Loucy (cell line): ENCODE measurements around the gene NELL2.
"Not testable (repeated sequence)": the region's sequence is repeated elsewhere in the genome, so short reads cannot be mapped to it uniquely, and the experiment has no call there.

Experiments
- H2AFZ ChIP-seq: fragments of 200-600 bp; sonication (generic); 2 replicates; pipeline ENCODE4 v1.6.0; 2016; ENCODE audit warnings: antibody characterized with exemption, mild to moderate bottlenecking, low read length, moderate library complexity
- H3F3A ChIP-seq: fragments of 200-600 bp; 2 replicates; pipeline ENCODE4 v1.6.0; 2016; ENCODE audit warnings: antibody characterized with exemption, low read depth, mild to moderate bottlenecking
- H3K27me3 ChIP-seq: fragments of 200-600 bp; sonication (generic); 2 replicates; pipeline ENCODE4 v1.6.1; 2014; ENCODE audit warnings: low read length, mild to moderate bottlenecking; ENCODE audit not compliant: insufficient read depth, poor library complexity, severe bottlenecking
- H3K36me3 ChIP-seq: fragments of 200-600 bp; sonication (generic); 2 replicates; pipeline ENCODE4 v1.6.1; 2016; ENCODE audit warnings: low read length; ENCODE audit not compliant: insufficient read depth
- H3K4me1 ChIP-seq: fragments of 200-600 bp; sonication (generic); 2 replicates; pipeline ENCODE4 v1.5.1; 2014; ENCODE audit warnings: low read length, mild to moderate bottlenecking; ENCODE audit not compliant: insufficient read depth, poor library complexity, severe bottlenecking
- H3K4me2 ChIP-seq: fragments of 200-600 bp; sonication (generic); 2 replicates; pipeline ENCODE4 v1.6.0; 2014; ENCODE audit warnings: antibody characterized with exemption, low read length, low read depth, mild to moderate bottlenecking; ENCODE audit not compliant: poor library complexity, severe bottlenecking
- H3K4me3 ChIP-seq: fragments of 200-600 bp; sonication (generic); 2 replicates; pipeline ENCODE4 v1.5.1; 2014; ENCODE audit warnings: low read length, mild to moderate bottlenecking, mixed read lengths; ENCODE audit not compliant: poor library complexity, severe bottlenecking
- H3K79me2 ChIP-seq: fragments of 200-600 bp; sonication (generic); 2 replicates; pipeline ENCODE4 v1.6.1; 2014; ENCODE audit warnings: low read length; ENCODE audit not compliant: insufficient read depth
- H3K9ac ChIP-seq: fragments of 200-600 bp; sonication (generic); 2 replicates; pipeline ENCODE4 v1.6.0; 2014; ENCODE audit warnings: mild to moderate bottlenecking, low read depth, low read length, moderate library complexity; ENCODE audit not compliant: poor library complexity, severe bottlenecking
- H3K9me2 ChIP-seq: fragments of 200-600 bp; sonication (generic); replicated peaks from 2 replicates; pipeline ENCODE4 v1.6.1; 2016; ENCODE audit warnings: low read depth, low read length, mixed read lengths
- H3K9me3 ChIP-seq: fragments of 200-600 bp; sonication (generic); 2 replicates; pipeline ENCODE4 v1.6.1; 2014; ENCODE audit warnings: mild to moderate bottlenecking, antibody characterized with exemption, low read length, low read depth; ENCODE audit not compliant: insufficient read depth
- H4K20me1 ChIP-seq: fragments of 200-600 bp; sonication (generic); 2 replicates; pipeline ENCODE4 v1.6.0; 2014; ENCODE audit warnings: antibody characterized with exemption, low read length, mild to moderate bottlenecking; ENCODE audit not compliant: insufficient read depth, poor library complexity, severe bottlenecking
- CTCF ChIP-seq: fragments of 200-600 bp; sonication (generic); conservative IDR thresholded peaks from 2 replicates; pipeline ENCODE4 v1.5.1; 2014; ENCODE audit warnings: mild to moderate bottlenecking, antibody characterized with exemption, low read length
- EZH2phosphoT487 ChIP-seq: fragments of 200-600 bp; IDR thresholded peaks from 2 replicates; pipeline ENCODE4 v1.6.1; 2018; ENCODE audit warnings: antibody characterized with exemption, mild to moderate bottlenecking, moderate library complexity, borderline replicate concordance

Gene NELL2

GRCh38 chr12:44750468-44750867 lies 125.6 kb downstream of the NELL2 start:
- no peak for TF ChIP-seq CTCF
- TF ChIP-seq EZH2phosphoT487 = no peak
- H3K9me2 ChIP-seq = no peaks in the 10 kb centered on the region
- H3K9me3 ChIP-seq = no peaks in the 10 kb centered on the region
- no peak overlapping the region for H3K4me3 ChIP-seq
- no peaks in the 10 kb centered on the region for H3K4me1 ChIP-seq
- no peak overlapping the region for H3K9ac ChIP-seq
- no peaks in the 10 kb centered on the region for H4K20me1 ChIP-seq
- H3F3A ChIP-seq = no peaks in the 10 kb centered on the region
- no peaks in the 10 kb centered on the region for H3K36me3 ChIP-seq
- H3K27me3 ChIP-seq = no peaks in the 10 kb centered on the region
- no peak overlapping the region for H3K4me2 ChIP-seq
- H2AFZ ChIP-seq = no peak overlapping the region
- no peaks in the 10 kb centered on the region for H3K79me2 ChIP-seq

- no peak overlapping the region for H3K9ac ChIP-seq
- TF ChIP-seq CTCF = no peak
- TF ChIP-seq EZH2phosphoT487 = no peak
These were observed 126.5 kb downstream of the NELL2 start for GRCh38 chr12:44749566-44749965.

GRCh38 chr12:44748950-44749468 lies 127.1 kb downstream of the NELL2 start:
- no peaks in the 10 kb centered on the region for H3K27me3 ChIP-seq
- H3K4me2 ChIP-seq = no peak overlapping the region
- H3K9ac ChIP-seq = no peak overlapping the region
- H3K79me2 ChIP-seq = no peaks in the 10 kb centered on the region
- no peak for TF ChIP-seq EZH2phosphoT487
- no peak for TF ChIP-seq CTCF
- H4K20me1 ChIP-seq = no peaks in the 10 kb centered on the region
- no peak overlapping the region for H3K4me3 ChIP-seq
- no peaks in the 10 kb centered on the region for H3K9me2 ChIP-seq
- no peaks in the 10 kb centered on the region for H3K36me3 ChIP-seq
- H2AFZ ChIP-seq = no peak overlapping the region
- H3K9me3 ChIP-seq = no peaks in the 10 kb centered on the region
- no peaks in the 10 kb centered on the region for H3F3A ChIP-seq
- no peaks in the 10 kb centered on the region for H3K4me1 ChIP-seq

More at GRCh38 chr12:44749566-44749965, 126.5 kb downstream of the NELL2 start:
- Histone ChIP-seq H4K20me1 (no peaks in the 10 kb centered on the region), H3K27me3 (no peaks in the 10 kb centered on the region), H3K4me2 (no peak overlapping the region), H3K4me1 (no peaks in the 10 kb centered on the region), H2AFZ (no peak overlapping the region), H3F3A (no peaks in the 10 kb centered on the region), H3K36me3 (no peaks in the 10 kb centered on the region), H3K79me2 (no peaks in the 10 kb centered on the region), H3K9me3 (no peaks in the 10 kb centered on the region), H3K4me3 (no peak overlapping the region), H3K9me2 (no peaks in the 10 kb centered on the region)

- H4K20me1 ChIP-seq, H3K36me3 ChIP-seq, H3K27me3 ChIP-seq, H3K9me3 ChIP-seq, H3F3A ChIP-seq, H3K79me2 ChIP-seq, H3K9me2 ChIP-seq, H3K4me2 ChIP-seq, H2AFZ ChIP-seq, H3K4me1 ChIP-seq, H3K9ac ChIP-seq, H3K4me3 ChIP-seq: not testable (repeated sequence)
These were observed 134.7 kb downstream of the NELL2 start for GRCh38 chr12:44741292-44741980.
